Panc1 (cell line): ENCODE results near the gene BABAM2.

Experiments
- CTCF ChIP-seq: fragments of 450-650 bp; IDR thresholded peaks from 2 replicates; pipeline ENCODE4 v1.5.1; 2017; ENCODE audit warnings: mild to moderate bottlenecking
- POLR2AphosphoS5 ChIP-seq: IDR thresholded peaks from 2 replicates; pipeline ENCODE4 v1.6.1; 2012; ENCODE audit warnings: mild to moderate bottlenecking, low read depth, low read length, moderate library complexity
- TCF7L2 ChIP-seq: IDR thresholded peaks from 2 replicates; pipeline ENCODE4 v1.6.1; 2011; ENCODE audit warnings: mild to moderate bottlenecking, low read depth, low read length, inconsistent platforms

GRCh38 chr2:28341208-28341891 lies 450.8 kb downstream of the BABAM2 start:
- TF ChIP-seq CTCF (no peak), POLR2AphosphoS5 (no peak), TCF7L2 (no peak)
